GM21423 (cell line): ENCODE results near the gene CTAGE4.
A peak's percentile ranks its signal among the peaks of the same experiment; 100 is the strongest.
"Not testable (repeated sequence)": the region's sequence is repeated elsewhere in the genome, so short reads cannot be mapped to it uniquely, and the experiment has no call there.

ENCODE experiments used
- ATAC-seq: cut with Tn5 transposase; IDR thresholded peaks from one replicate; pipeline ENCODE4 v1.9.1; 2021; ENCODE audit warnings: mild to moderate bottlenecking, moderate library complexity; ENCODE audit not compliant: unreplicated experiment

Gene CTAGE4, protein sequence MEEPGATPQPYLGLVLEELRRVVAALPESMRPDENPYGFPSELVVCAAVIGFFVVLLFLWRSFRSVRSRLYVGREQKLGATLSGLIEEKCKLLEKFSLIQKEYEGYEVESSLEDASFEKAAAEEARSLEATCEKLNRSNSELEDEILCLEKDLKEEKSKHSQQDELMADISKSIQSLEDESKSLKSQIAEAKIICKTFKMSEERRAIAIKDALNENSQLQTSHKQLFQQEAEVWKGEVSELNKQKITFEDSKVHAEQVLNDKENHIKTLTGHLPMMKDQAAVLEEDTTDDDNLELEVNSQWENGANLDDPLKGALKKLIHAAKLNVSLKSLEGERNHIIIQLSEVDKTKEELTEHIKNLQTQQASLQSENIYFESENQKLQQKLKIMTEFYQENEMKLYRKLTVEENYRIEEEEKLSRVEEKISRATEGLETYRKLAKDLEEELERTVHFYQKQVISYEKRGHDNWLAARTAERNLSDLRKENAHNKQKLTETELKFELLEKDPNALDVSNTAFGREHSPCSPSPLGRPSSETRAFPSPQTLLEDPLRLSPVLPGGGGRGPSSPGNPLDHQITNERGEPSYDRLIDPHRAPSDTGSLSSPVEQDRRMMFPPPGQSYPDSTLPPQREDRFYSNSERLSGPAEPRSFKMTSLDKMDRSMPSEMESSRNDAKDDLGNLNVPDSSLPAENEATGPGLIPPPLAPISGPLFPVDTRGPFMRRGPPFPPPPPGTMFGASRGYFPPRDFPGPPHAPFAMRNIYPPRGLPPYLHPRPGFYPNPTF

DNA sequence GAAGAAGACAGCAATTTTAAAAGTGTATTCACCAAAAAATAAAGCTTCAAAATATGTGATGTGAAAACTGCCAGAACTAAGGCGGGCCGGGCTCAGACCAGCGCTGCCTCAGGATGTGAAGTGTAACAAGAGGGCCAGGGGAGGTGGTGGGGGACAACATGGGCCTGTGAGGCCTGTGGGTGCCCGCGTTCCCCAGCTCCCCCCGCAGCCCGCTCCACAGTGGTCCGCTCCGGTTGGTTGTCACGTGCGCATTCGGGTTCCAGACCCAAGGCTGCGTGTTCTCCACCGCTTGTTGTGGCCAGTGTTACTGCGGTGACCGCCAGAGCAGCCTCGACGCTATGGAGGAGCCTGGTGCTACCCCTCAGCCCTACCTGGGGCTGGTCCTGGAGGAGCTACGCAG is at the start of gene CTAGE4:
Gene CTAGE4 (plus strand): TSS at position 301 of the 400 bp plus-strand sequence. CDS start 38 bp downstream, at position 339.
- not testable (repeated sequence) for ATAC-seq

DNA sequence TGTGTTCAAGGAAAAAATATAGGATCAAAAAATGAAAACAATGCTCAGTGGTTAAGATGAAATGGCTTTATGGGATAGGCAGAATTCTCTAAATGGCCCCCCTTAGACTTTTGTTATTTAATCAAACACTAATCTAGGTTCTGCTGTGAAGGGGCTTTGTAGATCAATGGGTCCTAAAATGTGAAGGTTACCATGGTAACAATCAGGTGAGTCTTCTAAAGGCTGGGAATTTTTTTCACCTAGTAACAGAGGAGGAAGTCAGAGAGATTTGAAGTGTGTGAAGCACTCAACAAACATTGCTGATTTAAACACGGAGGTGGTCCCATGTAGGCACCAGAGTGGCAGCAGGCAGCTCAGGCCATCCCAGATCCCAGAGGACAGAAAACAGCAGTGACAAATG is 49.1 kb upstream of the CTAGE4 start:
- no peak for ATAC-seq

GRCh38 chr7:144137501-144137900 is 45.8 kb upstream of the CTAGE4 start:
- no peak for ATAC-seq

DNA sequence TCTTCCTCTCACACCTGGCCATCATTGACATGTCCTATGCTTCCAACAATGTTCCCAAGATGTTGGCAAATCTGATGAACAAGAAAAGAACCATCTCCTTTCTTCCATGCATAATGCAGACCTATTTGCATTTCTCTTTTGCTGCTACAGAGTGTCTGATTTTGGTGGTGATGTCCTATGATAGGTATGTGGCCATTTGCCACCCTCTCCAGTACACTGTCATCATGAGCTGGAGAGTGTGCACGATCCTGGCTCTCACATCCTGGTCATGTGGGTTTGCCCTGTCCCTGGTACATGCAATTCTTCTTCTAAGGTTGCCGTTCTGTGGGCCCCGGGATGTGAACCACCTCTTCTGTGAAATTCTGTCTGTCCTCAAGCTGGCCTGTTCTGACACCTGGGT is 41.1 kb upstream of the CTAGE4 start:
- ATAC-seq = no peak

DNA sequence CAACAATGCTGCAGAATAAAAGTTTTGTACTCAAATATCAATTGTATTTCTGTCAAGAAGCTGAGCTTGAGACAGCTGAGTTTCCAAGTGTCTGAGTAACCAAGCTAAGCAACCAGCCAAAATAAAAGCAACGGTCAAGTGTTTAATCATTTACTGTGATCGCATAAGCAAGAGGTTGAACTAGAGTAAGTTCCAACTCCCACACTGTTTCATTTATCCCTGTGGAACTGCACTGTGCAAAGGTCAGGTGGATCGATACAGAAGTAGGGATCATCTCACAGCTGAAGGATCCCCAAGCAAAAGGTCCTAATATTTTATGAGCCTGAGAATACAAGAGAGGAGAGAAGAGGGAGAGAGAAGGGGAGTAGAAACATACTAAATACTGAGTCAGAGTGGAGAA is 38.8 kb upstream of the CTAGE4 start:
- ATAC-seq = no peak

GRCh38 chr7:144148224-144148827 is 34.9 kb upstream of the CTAGE4 start:
- ATAC-seq = no peak

- no peak for ATAC-seq
Observed at GRCh38 chr7:144158861-144159260, 24.4 kb upstream of the CTAGE4 start.

DNA sequence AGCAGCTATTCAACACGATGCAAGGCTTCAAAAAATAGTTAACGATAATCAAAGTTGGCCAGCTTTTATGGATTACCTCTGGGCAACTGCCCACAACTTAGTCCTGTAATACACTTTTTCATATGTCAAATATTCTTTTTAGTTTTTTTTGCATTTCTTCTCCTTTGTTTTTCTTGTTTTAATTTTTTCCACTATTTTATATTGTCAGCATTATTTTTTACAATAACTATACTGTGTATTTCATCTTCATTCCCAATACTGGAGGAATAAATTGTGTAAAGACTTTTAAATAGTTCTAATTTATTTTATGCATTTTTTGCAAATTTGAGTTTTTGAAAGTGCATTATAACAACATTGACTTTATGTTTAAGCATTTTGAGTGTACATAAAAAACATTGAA is 18.5 kb upstream of the CTAGE4 start:
- no peak for ATAC-seq

- not testable (repeated sequence) for ATAC-seq
Observed at GRCh38 chr7:144171594-144172350, 11.5 kb upstream of the CTAGE4 start.

GRCh38 chr7:144174613-144175012 is 8.7 kb upstream of the CTAGE4 start:
- ATAC-seq = no peak

GRCh38 chr7:144178380-144179164 is 4.7 kb upstream of the CTAGE4 start:
- peak; percentile 85 for ATAC-seq

DNA sequence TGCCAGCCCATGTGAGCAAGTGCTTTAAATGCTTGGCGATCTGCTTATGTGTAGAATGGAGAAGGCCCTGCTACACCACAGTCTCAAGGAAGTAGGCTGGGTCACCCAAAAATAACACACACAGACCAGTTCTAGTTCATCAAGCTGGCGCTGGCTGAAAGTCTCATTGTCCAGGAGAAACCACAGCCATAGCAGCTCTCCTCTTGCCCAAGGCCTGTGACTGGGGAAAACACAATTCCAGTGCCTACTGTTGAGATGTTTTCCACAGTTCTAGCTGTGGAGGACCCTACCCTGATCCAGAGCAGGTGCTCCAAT is 4.1 kb upstream of the CTAGE4 start:
- not testable (repeated sequence) for ATAC-seq

DNA sequence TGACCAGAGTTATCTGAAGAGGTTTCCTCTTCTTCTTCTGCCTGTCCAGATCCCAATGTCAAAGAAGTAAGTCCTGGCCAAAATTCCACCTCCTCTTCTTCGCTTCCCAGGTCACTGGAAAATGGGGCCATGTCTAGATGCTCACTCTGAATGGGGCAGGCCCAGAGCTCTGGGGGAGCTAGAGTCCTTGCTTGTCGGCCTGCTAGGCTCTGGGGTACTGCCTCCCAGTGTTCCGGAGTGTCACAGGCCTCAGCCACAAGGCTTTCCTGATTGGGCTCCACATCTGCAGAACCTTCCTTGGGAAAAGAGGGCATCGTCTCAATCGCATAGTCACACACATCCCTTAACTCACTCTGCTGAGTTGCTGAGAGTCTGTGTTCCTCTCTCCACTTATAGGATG is 4.6 kb downstream of the CTAGE4 start:
- ATAC-seq = not testable (repeated sequence)

- ATAC-seq = not testable (repeated sequence)
Observed at GRCh38 chr7:144188578-144189171, 5.4 kb downstream of the CTAGE4 start.

DNA sequence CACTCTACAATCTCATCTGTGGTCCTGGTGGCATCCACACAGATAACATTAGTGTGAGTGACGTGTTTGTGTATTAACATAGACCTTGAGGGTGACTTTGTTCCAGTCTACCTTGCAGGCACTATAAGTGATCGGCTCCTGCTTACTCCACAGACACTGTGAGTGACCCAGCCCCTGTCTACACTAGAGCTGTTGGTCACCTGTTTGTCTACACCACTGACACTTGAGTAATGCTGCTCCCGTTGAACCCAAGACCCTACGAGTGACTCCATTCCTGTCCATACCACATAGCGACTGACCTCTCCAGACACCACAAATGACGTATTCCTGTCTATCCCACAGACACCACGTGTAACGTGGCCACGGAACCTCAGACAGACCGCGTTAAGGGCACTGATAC is 10.5 kb downstream of the CTAGE4 start:
- ATAC-seq = not testable (repeated sequence)

GRCh38 chr7:144194453-144194852 is 11.2 kb downstream of the CTAGE4 start:
- ATAC-seq = not testable (repeated sequence)

GRCh38 chr7:144195212-144195872 is 12.1 kb downstream of the CTAGE4 start, which contains the start of gene ARHGEF35:
ARHGEF35 (minus strand) TSS chr7:144195833; CDS start chr7:144188383, 7,450 bp downstream.
- ATAC-seq = peak; percentile 76

- ATAC-seq = not testable (repeated sequence)
Observed at GRCh38 chr7:144198934-144199333, 15.7 kb downstream of the CTAGE4 start.

DNA sequence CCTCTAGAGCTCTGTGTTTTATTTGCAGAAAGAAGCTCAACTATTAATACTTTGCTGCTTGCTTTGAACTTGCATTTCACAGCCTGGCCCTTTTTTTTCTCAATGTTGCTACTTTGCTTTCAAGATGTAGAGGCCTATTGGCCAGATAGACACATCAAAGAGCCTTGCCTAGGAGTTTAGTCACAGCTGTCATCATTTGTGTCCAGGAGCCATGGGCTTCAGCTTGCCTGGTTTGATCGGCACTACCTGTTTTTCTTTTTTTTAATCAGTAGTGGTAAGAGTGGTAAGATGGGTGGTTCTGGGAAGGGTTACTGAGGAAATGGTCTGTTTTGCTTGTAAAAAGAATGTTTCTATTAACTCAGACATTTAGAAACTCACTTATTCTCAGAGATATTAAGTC is 18.7 kb downstream of the CTAGE4 start:
- peak; percentile 34 for ATAC-seq
